Activated naive CD4-positive, alpha-beta T cell treated with anti-CD3 and anti-CD28 coated beads, Interleukin-2, amount 50 U/mL, for 16 hours (primary cell): ENCODE measurements around the gene FBXO47.

Experiments
- DNase-seq: peaks from one replicate; pipeline ENCODE4 v3.0.0-alpha.2; 2020

Gene FBXO47, protein sequence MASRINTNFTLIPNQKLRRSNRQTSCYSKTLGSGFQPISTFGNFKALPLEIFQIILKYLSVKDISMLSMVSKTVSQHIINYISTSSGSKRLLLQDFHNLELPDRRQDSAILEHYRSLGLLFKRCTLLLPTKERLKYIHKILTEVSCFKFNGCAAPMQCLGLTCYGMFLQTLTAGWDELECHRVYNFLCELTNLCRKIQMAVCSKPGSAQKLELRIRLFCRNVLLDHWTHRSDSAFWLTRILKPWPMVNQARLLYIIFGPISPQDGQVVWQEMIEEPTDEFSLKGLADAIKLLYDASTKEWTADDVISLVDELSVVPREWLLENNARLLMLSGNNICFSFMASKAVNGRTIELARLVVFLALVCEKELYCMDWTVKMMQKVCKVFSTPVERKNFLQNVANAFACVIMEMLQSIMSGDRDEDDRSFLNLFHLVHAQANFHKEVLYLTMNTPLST

GRCh38 chr17:38967290-38967738 lies at the start of gene FBXO47:
Gene FBXO47, minus strand, starts transcription at chr17:38967403. Its CDS starts 4,378 bp downstream, at chr17:38963025.
- peak; percentile 85 for DNase-seq

- no peak for DNase-seq
Measured at GRCh38 chr17:39016193-39017153, 49.3 kb upstream of the FBXO47 start.

DNA sequence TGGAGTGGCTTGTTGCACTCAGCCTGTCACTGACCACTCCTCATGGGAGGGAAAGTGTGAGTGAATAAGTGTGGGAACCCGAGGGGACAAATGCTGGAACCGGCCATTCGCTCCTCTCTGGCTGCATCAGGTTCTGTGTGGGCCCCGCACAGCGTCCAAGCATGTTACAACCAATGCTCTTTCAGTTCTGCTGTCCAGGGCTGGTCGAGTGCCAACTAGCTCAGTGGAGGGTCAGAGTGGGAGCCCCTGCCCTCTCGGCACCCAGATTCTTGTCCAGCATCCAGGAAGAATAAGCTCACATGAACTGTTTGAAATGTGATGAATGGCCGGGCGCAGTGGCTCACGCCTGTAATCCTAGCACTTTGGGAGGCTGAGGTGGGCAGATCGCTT lies 48.3 kb upstream of the FBXO47 start:
- no peak for DNase-seq

- DNase-seq = no peak
Measured at GRCh38 chr17:39014795-39015545, 47.8 kb upstream of the FBXO47 start.

DNA sequence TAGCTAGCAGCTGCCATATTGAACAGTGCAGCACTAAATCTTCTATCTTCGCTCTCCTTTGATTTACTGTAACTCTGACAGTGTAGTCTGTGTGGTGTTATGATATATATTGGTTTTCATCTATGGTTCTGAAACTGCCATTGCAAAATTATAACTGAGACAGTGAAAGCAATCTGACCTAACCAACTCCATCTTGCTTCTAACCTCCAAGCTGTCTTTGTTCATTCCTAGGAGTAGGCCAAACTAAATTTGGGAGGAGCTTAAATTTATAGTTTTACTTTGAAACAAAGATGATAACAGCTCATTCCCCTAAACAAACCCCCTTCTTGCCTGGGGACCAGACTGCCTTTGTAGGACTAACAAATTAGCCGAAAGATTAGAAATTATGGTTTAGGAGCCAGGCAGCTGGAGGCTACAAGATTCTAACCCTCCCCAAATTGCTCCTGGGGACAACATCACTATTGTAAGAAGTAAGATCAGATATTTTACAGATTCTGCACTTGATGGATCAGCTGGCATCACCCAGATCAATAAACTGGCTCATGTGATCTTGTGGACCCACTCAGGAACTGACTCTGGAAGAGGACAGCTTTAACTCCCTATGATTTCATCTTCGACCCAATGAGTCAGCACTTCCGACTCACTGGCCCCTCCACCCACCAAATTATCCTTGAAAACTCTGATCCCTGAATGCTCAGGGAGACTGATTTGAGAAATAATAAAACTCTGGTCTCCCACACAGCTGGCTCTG lies 47.0 kb upstream of the FBXO47 start:
- no peak for DNase-seq

DNA sequence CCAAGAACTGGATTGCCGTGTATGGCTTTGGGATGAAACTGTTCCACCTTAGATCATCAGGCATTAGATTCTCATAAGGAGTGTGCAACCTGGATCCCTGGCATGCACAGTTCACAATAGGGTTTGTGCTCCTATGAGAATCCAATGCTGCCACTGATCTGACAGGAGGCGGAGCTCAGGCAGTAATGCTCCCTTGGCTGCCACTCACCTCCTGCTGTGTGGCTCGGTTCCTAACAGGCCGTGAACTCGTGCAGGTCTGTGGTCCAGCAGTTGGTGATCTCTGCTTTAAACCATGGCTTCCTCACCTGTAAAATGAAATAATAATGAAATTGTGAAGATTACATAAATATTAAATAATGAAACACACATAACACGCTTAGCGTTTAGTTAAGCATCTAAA lies 45.5 kb upstream of the FBXO47 start:
- no peak for DNase-seq

DNA sequence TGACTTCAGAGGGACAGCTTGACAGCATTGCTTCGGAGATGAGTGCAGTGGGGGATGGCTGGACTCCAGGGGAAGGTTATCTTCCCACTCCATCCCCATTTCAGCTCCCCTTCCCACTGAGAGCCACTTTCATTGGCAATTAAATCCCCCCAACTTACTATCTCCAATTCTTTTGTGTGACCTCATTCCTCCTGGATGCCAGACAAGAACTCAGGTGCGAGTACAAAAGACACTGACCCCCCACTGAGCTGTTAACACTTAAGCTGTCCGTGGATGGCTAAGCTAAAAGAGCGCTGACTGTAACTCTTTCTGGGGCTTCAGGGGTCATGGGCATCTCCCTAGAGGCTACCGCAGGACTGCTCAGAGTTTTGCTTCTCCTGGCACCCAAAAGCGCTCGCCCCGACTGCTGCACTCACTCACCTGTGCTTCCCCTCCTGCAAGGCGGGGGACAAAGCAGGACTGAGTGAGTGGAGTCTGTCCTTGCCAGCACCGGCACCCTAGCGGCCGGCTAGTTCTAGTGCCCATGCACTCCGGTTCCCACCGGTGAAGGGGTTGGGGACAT lies 44.8 kb upstream of the FBXO47 start:
- no peak for DNase-seq

DNA sequence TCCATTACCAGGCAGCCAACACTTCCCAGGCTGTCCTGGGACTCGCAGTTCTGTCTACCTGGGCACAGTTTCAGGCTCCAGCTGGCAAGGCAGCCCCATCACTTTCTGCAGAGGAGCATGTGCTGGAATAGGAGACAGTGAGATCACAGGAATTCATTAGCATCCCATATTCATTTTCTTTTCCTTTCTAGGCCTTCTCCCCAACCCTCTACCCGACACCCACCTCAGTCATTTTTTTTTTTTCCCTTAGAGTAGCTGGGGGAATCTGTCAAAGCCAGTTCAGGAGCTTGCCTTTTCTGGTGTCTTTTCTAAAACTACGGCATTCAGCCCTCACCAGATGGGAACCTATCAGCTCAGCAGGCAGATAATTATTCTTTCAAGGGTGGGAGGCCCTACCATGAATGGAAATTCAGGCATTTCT lies 42.4 kb upstream of the FBXO47 start:
- DNase-seq = no peak

GRCh38 chr17:39008633-39009032 lies 41.4 kb upstream of the FBXO47 start:
- DNase-seq = no peak

GRCh38 chr17:39002991-39003715 lies 36.0 kb upstream of the FBXO47 start:
- DNase-seq = peak; percentile 44

- DNase-seq = no peak
Measured at GRCh38 chr17:39001703-39002637, 34.8 kb upstream of the FBXO47 start.

DNA sequence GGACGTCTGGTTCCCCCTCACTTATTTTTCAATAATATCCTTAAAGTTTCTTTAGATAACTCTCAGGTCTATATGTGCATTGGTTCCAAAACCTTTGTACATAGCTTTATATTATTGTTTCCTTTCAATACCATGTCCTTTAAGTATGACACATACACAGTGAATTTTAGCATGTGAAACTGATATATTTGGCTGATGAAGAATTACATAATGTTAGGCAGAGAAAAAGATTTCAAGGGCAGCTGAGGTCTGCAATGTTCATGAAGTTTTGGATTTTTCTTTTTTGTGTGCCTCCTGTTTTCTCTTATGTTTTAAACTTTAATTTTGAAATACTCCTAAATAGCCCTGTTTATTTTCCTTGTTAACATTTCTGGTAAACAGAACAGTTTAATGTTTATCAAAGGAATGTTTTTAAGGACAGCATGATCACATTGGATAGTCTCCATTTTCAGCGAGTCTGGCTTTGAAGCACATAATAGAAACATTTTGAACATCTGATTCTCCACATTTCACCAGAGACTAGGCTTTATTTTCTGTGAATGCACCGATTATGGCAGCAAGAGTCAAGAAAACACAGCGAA lies 32.9 kb upstream of the FBXO47 start:
- no peak for DNase-seq

DNA sequence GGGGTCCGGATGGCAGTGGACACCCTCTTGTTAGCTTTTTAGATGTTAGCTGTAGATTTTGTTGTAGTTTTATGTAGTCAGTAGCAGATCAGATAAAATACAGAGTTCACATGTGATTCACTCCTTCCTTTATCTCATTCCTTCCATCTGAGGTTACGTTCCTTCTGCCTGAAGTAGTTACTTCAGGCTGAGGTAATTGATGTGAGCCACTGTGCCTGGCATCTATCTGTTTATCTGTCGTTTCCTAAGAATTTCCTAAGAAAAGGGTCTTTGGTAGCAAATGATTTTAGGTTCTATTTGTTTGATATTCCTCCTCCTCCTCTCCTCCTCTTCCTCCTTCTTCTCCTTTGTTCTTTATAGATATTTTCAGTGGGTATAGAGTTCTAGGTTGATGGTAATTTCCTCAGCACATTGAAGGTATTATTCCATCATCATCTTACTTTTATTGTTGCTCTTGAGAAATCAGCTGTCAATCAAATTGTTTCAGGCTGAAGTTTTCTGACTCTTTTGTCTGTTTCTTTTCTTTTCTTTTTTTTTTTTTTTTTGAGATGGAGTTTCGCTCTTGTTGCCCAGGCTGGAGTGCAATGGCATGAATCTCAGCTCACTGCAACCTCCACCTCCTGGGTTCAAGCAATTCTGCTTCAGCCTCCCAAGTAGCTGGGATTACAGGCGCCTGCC lies 29.6 kb upstream of the FBXO47 start:
- no peak for DNase-seq

DNA sequence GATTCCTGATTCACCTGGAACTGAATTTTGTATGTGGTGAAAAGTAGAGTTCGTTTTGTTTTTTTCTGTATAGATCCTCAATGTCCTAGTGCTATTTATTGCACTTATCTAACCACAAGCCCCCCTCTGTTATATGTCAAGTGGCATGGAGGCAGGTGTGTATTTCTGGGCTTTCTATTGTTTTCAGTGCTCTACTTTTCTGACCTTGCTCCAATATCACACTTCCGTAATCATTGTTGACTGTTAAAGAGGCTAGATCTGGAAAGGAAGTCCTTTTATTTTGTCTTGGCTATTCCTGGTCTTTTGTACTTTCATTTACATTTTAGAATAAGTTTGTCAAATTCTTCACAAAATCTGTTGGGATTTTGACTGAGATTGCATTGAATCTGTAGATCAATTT lies 26.8 kb upstream of the FBXO47 start:
- no peak for DNase-seq

DNA sequence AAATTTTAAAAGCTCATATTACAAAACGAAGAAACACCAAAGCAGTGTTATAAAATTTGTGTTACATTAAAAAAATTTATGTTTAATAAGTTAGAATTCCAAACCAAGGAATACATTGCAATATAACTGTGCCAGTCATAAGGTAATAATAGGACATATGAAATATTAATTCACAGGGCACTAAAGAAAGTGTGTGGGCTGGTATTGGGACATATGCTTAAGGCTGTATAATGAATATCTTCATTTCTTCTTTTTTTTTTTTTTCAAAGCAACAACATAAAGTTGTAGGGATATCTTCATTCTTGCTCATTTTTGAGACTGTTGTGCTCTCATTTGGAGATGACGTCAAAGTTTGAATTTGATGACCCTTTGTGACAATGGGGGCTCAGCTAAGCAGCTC lies 17.5 kb upstream of the FBXO47 start:
- DNase-seq = no peak

DNA sequence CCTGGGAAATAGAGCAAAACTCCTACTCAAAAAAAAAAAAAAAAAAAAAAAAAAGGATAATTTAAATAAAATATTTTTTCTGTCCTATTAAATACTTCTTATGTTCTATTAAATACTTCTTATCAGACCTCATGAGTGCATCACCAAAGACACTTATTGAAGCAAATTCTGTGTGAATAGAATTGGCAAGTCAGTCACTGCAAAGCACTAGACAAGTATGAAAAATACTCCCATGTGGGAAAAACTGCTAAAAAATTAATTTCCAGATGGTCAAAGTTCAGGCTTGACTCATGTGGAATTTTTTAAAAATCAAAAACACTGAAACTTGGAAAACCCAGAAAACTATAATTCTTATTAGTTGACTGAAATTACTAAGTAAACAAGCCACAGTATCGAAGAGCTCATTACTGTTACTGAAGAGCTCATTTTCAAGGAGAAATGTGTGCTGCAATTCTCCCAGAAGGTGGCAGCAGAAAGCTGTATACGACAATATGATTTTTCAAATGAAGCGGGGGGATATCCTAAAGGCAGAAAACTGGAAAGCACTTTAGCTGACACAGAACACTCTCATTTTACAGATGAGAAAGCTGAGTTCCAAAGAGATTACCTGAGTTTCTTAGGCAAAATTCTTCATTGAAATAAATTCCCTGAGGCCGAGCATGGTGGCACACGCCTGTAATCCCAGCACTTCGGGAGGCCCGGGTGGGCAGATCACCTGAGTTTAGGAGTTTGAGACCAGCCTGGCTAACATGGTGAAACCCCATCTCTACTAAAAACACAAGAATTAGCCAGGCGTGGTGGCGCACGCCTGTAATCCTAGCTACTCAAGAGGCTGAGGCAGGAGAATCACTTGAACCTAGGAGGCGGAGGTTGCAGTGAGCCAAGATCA lies 15.9 kb upstream of the FBXO47 start:
- DNase-seq = peak; percentile 37

DNA sequence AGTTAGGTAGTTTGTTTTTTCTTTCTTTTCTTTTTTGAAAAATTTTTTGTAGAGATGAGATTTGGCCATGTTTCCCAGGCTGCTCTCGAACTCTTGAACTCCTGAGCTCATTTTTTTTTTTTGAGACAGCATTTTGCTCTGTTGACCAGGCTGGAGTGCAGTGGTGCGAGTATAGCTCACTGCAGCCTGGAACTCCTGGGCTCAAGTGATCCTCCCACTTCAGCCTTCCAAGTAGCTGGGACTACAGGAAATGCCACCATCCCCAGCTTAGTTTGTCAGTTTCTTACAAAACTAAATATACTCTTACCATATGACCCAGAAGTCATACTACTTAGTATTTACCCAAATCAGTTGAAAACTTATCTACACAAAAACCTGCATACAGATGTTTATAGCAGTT lies 14.4 kb upstream of the FBXO47 start:
- no peak for DNase-seq
